SH-SY5Y (cell line): ENCODE data around the gene CIC.

Source experiments
- GATA2 ChIP-seq: IDR thresholded peaks from 2 replicates; pipeline ENCODE4 v1.6.1; 2011; ENCODE audit warnings: mild to moderate bottlenecking, low read depth, low read length
- GATA3 ChIP-seq: IDR thresholded peaks from 2 replicates; pipeline ENCODE4 v1.6.1; 2011; ENCODE audit warnings: low read depth, mild to moderate bottlenecking, low read length, moderate library complexity

DNA sequence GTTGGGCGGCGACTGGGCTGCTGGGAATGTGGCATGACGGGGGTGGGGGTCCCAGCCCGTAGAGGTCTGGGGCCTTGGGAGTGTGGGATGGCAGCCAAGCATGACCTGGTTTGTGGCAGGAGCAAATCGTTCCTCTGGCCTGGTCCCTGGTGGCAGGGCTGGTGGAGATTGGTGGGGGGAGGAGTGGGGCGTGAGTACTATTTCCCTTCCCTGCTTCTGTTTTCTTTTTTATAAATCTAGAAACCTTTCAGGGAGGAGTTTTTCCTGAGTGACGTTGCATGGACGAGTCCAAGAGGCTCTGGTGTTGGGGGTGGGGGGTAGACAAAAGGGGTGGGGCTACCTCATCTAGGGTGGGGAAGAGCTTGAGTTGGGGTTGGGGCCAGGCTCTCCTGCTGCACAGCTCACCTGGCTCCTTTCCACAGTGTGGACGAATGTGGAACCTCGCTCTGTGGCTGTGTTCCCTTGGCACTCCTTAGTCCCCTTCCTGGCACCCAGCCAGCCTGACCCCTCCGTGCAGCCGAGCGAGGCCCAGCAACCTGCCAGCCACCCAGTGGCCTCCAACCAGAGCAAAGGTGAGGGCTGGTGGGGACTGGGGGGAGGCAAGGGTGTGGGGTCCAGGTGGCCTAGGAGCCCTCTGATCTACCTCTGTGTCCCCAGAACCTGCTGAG, 17.4 kb downstream of the CIC start:
- TF ChIP-seq GATA2 (no peak), GATA3 (no peak)
